ENCODE measurements around the gene SLC26A9. TPM values are rescaled to one million over a fixed set of nuclear protein-coding genes. Genes with fewer than 3 reads are reported as not detected.
A peak's percentile ranks its signal among the peaks of the same experiment; 100 is the strongest.

SLC26A9 gene
- total and polyA plus RNA-seq, 12 donors: 0.03 to 0.11 (median 0.04) TPM; not detected in 9

DNA sequence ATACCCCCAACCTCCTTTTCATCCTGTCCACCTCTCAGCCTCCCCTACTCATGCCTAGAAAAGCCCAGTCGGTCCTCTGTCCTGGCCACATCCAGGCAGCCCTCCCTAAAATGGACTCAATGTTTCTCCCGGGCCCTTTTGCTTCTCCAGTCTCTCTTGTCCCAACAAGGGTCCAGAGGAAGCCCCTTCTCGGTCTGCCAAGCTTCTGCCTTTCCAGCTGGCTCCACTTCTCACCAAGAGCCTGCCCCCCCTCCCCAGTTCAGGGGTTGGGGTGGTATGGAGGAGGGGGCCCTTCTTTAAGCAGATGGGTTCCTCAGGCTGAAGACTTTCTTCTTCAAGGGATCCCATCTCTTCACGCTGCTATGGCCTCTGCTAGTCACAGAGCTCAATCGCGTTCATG is 36.0 kb upstream of the SLC26A9 start:
- DNase-seq: no peak
- no peak overlapping the region for H3K27ac ChIP-seq
- peaks cover 4 to 7% of the 10 kb centered on the region in 2 donors for H3K4me1 ChIP-seq (replicated peaks in 1 of 2)
- H3K27me3 ChIP-seq: no peaks in the 10 kb centered on the region
- intact Hi-C loops (cut with DNase I): loop anchor here (2.0 to 5.0 kb wide), 2 partner anchors 187 to 188 kb away; no protein-coding TSS in a partner anchor
- H3K4me3 ChIP-seq: no peak overlapping the region
- TF ChIP-seq CTCF (IDR thresholded peaks at IDR 0.05) (no peak), POLR2A (IDR thresholded peaks at IDR 0.05) (no peak)
- 91 to 98% (median 93%) methylated on average over 6 of the region's 6 CpGs for WGBS, 4 donors
- H3K36me3 ChIP-seq (replicated peaks in 1 of 2): no peaks in the 10 kb centered on the region
- no peaks in the 10 kb centered on the region for H3K9me3 ChIP-seq (replicated peaks in 1 of 3)

DNA sequence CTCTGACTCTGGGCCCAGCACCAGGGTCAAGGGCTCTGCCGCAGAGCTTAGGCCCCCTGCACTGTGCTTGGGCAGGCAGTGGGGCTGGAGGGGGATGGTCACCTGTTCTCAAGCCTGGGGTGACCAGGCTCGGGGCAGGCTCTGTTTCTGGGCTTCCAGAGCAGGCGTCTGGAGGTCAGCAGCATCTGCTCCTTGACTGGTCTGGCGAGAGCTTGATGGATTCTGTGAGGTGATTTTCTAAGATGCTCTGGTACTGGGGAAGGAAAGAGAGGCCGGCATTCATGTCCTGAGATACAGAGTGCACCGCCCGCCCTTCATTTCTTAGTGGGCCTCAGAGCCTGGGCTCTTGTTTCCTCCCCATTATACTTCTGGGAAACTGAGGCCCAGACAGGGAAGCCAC is 35.4 kb upstream of the SLC26A9 start:
- intact Hi-C loops (cut with DNase I): loop anchor here (2.0 to 5.0 kb wide), 2 partner anchors 186 to 188 kb away; no protein-coding TSS in a partner anchor
- Histone ChIP-seq H3K27me3 (no peaks in the 10 kb centered on the region), H3K27ac (no peak overlapping the region), H3K4me1 (replicated peaks in 1 of 2) (peaks cover 0 to 1% of the 10 kb centered on the region in 2 donors), H3K9me3 (replicated peaks in 1 of 3) (no peaks in the 10 kb centered on the region), H3K4me3 (no peak overlapping the region), H3K36me3 (replicated peaks in 1 of 2) (no peaks in the 10 kb centered on the region)
- TF ChIP-seq POLR2A (IDR thresholded peaks at IDR 0.05): no peak
- DNase-seq: no peak
- WGBS, 4 donors: 80 to 87% (median 84%) methylated on average over 2 to 7 of the region's 7 CpGs

- Histone ChIP-seq H3K27ac (no peak overlapping the region), H3K27me3 (no peaks in the 10 kb centered on the region), H3K9me3 (replicated peaks in 1 of 3) (no peaks in the 10 kb centered on the region), H3K4me3 (no peak overlapping the region), H3K36me3 (replicated peaks in 1 of 2) (no peaks in the 10 kb centered on the region), H3K4me1 (replicated peaks in 1 of 2) (no peaks in the 10 kb centered on the region)
- no peak for TF ChIP-seq POLR2A (IDR thresholded peaks at IDR 0.05)
- peak; percentile 94 to 97 (median 96) for TF ChIP-seq CTCF (IDR thresholded peaks at IDR 0.05)
- 77 to 98% (median 97%) methylated on average over 2 of the region's 2 CpGs for WGBS, 4 donors
- intact Hi-C loops (cut with DNase I): loop anchor here (2.0 to 5.0 kb wide), 3 partner anchors 59 to 187 kb away; no protein-coding TSS in a partner anchor
- peak; percentile 67 to 84 (median 77) for DNase-seq
These were observed 34.3 kb upstream of the SLC26A9 start for GRCh38 chr1:205977402-205978014.

GRCh38 chr1:205976708-205977401 is 33.6 kb upstream of the SLC26A9 start:
- Histone ChIP-seq H3K27ac (no peak overlapping the region), H3K27me3 (no peaks in the 10 kb centered on the region), H3K36me3 (replicated peaks in 1 of 2) (no peaks in the 10 kb centered on the region), H3K9me3 (replicated peaks in 1 of 3) (no peaks in the 10 kb centered on the region), H3K4me1 (replicated peaks in 1 of 2) (no peaks in the 10 kb centered on the region), H3K4me3 (no peak overlapping the region)
- DNase-seq: peak in 6 of 7 donors; percentile 33 to 61 (median 40)
- 42 to 45% (median 44%) methylated on average over 5 to 8 of the region's 8 CpGs for WGBS, 4 donors
- intact Hi-C loops (cut with DNase I): loop anchor here (2.0 to 5.0 kb wide), 2 partner anchors 58 to 185 kb away; no protein-coding TSS in a partner anchor
- no peak for TF ChIP-seq POLR2A (IDR thresholded peaks at IDR 0.05)

DNA sequence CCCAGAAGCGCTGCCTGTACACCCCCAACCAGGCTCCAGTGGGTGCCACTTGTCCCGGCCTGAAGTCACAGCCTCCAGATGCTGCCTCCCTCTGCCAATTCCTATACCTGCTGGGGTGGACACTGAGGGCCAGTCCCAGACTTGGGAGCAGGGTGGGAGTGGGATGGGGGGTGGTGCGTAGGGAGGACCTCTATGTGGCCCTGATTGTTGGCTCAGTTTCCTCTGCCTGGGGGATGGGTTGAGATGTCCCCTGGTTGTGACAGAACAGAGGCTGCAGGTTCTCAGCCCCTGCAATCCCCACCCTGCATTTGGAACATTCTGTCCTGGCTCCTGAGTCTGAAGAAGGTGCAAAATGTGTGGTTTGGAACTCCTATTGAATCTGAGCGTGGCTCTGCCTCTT is 32.8 kb upstream of the SLC26A9 start:
- no peaks in the 10 kb centered on the region for H3K9me3 ChIP-seq (replicated peaks in 1 of 3)
- H3K27me3 ChIP-seq: no peaks in the 10 kb centered on the region
- H3K36me3 ChIP-seq (replicated peaks in 1 of 2): no peaks in the 10 kb centered on the region
- H3K4me1 ChIP-seq (replicated peaks in 1 of 2): no peaks in the 10 kb centered on the region
- intact Hi-C loops (cut with DNase I): loop anchor here (2.0 to 5.0 kb wide), 2 partner anchors 57 to 184 kb away; no protein-coding TSS in a partner anchor
- TF ChIP-seq POLR2A (IDR thresholded peaks at IDR 0.05) (no peak), CTCF (IDR thresholded peaks at IDR 0.05) (no peak)
- no peak overlapping the region for H3K4me3 ChIP-seq
- 65 to 92% (median 78%) methylated on average over 1 to 4 of the region's 4 CpGs for WGBS, 4 donors
- no peak for DNase-seq
- no peak overlapping the region for H3K27ac ChIP-seq

All from adrenal gland (tissue), 12 donors.